Measurements from ENCODE around the gene NTRK2.

The NTRK2 gene

DNA sequence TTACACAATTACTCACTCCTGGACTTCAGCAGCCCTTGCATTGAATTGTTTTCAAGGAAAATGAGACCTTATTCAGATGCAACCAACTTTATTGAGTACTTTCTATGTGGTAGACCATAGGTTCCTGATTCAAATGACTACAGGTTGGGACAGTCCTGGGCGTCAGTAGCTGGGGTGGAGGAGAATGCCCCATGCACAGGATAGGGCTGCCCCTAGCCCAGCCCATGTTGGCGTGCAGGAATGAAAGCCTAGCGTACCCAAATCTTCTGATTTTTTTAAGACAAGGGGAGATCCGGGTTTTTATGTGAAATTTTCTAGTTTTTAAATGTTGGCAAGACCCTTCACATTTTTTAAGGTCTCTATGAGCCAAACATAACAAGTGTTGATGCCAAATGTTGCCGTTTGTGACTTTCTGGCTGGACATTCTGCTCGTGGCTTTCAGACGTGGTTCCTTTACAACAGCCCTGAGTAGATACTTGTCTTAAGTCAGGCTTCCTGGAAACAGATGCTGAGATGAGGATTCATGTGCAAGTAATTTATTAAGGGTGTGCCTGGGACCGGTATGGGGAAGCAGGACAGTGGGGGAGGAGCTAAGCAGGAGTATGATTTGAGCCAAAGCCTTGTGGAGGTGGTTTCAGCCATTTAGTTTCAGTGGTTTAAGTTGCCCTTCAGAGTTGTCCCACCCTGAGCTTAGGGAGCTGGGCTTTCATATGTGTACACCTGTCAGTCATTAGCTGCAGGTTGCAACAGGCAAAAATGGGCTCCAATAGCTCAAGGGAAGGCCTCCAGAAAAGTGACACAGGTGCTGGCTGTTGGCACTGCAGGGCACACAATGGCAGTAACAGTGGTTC lies 154.1 kb downstream of the NTRK2 start:
- no peak for DNase-seq

DNA sequence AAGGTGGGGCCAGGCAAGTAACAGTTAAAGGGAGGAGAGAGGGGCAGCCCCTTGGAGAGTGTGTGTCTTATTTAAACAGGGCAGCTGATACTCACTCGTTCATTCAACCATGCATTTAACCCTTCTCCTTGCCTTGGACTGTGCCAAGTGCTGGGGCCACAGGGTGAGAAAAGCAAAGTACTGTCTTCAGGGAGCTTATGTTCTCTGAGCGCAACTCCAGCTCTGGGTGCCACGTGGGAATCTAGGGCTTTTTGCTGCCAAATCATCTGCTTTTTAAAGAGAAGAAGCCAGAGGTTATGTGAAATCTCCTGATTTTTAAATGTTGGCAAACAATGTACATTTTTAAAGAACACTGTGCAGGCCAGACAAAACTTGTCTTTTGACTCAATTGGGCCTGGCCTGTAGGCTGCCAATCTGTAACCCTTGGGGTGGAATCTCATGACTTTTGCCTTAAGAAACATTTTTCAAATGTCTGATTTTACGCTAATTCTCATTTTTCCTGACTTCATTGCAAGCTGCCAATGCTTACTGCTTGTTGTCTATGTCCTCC lies 157.8 kb downstream of the NTRK2 start:
- no peak for DNase-seq

DNA sequence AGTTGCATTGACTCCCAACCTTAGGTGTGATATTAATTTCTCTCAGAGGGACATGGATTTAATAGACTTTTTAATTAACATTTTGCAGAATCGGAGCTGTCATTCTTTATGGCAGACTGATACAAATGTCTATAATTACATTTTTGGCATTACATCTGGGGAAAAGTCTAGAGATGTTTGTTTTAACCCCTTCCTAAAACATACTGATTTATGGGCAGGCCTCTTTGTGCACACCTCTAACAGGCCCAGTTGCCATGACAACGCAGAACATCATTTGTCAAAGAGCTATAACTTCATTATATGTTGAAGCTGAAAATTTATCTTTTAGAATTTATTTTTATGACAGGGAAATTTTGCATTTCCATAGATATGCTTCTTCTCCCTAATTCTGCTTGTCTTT lies 158.5 kb downstream of the NTRK2 start:
- DNase-seq: no peak

DNA sequence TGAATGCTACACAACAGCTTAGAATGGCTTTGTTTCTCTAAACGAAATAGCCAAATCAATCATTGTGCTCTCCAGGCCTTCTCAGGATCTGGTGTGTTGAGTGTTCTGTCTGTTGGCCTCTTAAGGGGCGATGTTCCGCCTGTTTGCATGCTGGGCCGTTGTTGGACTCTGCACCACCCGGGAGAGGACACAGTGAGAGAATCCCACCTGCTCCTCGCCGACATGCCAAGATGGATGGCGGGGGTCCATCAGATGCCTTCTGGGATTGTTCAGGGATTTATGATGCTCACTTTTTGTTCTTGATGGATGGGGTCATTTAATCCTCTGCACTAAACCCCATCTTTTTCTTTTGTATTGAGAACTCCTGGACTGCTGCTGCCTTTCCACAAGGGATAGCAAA lies 159.9 kb downstream of the NTRK2 start:
- DNase-seq: no peak

DNA sequence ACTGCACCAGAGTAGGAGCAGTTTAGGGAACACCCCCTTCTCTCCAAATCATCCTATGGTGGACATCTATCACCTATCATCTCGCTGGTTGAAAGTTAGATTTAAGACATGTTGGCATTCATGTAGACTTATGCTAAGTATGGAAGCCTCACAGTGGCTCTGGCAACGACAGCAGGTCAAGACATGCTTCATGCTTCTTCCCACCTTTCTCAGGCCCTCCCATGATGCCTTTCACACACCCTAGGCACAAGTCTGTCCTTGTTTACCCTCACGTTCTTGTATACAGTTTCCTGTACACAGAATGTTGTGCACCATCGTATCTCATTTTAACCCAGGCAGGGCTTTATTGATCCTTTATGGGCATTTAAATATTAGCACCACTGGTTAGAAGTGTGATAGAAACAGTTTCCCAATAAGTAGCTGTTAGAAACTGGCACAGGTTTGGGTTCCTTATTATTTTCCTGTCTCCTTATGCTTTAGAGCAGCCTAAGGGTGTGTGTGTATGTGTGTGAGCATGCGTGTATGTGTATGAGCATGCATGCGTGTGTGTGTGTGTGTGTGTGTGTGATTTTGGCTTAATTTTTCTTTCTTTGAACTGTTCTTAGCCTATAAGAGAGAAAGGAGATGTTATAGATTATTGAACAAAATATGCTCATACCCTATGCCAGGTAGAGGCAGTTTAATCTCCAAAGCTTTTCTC lies 160.6 kb downstream of the NTRK2 start:
- no peak for DNase-seq

DNA sequence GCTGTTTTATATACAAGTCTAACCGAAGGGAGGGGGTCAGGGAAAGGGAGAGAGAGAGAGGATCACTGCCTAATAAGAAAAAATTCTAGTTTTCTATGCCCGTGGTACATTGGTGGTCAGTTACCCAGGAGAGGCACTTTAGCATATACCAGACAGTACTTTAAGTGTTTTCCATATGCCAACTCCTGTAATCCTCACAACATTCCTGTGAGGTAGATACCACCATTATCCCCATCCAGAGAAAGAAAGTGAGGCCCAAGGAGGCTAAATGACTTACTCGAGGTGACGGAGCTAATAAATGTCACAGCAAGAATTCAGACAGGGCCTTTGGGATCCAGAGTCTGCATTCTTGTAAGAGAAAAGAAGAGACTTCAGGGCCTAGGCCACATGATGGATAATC lies 161.8 kb downstream of the NTRK2 start:
- DNase-seq: no peak

DNA sequence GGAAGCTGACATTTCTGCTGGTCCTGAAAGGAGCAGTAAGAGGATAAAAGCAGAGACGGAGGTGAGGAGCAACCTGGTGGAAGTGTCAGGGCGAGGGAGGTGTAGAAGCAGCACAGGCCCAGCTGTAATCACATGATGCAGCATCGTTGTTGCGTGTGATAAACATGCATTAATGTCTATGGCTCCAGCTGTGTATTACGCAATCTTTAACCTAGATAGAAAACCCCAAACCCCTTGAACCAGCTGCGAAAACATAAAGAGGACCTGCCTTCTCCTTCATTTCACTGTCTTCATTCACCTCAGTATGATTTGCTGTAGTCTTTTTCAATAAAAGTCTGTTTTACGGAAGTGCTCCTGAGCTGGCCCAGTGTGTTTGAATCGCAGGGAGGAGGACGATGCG lies 162.9 kb downstream of the NTRK2 start:
- DNase-seq: no peak

DNA sequence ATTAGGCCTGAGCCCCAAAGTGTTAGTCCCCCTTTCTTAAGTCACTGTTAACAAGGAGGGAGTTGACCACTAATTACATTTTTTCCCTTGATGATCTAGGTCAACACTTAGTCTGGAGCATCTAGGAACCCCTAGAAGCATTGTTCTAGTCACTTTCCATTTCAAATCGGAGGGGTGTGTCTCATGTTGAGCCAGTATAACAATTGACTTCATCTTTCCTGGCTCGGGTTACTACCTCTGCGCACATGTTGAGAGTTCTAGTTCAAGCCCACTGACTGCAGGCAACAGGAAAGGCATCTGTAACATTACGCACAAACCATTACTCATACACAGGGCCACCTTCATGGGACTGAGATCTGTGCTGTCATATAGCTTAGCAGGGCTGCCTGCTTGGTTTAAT lies 164.9 kb downstream of the NTRK2 start:
- no peak for DNase-seq

DNA sequence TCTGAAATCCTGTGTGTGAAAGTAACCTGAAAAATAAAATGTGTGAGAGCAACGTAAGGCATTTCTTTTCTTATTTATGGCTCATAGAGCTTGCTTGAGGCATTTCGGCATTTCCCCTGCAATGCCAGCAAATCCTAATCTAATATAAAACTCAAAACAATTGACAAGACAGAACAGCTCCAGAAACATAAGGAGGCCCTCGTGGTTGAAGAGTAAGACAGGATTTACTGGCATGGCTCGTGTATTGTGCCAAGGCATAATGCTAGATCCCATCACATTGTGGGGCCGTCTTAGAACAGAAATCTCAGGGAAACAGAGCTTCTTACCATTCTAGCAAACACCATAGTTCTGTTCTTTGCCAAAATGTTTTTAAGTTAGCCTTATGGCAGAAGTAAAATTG lies 166.2 kb downstream of the NTRK2 start:
- DNase-seq: no peak

DNA sequence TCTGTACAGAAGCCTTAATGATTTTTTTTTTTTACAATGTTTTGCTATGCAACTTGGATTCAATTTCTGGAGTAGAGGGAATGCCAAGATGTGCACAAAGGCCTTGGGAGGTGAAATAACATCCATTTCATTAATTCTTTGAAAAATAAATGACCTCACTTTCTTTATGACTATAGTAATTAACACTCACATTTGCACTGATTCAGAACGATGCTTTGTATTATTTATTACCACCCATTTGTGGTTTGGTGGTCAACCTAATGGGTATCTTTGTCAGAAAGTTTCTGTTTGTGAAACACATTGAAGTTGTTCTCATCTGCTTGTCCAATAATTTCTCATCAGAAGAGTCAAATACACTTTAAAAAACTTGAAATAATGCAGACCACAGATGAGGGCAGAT lies 169.3 kb downstream of the NTRK2 start:
- DNase-seq: no peak

DNA sequence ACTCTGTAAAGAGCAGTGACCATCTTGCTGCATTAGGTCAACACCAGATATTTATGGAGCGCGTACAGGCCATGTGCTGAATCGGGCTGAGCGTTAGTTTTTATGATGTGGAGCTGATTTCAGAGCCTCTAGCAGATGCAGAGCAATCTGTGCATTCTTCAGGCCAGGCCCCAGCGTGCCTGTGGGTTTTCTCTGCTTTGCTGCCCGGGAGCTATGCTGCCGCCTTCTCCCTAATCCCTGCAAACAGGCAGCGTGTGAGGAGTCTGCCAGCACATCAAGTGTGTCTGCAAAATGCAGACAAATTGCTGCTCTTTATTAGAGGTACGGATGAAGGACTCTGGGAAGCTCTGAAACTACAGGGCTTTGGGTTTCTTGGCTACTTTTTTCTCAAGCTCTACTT lies 170.0 kb downstream of the NTRK2 start:
- DNase-seq: no peak

DNA sequence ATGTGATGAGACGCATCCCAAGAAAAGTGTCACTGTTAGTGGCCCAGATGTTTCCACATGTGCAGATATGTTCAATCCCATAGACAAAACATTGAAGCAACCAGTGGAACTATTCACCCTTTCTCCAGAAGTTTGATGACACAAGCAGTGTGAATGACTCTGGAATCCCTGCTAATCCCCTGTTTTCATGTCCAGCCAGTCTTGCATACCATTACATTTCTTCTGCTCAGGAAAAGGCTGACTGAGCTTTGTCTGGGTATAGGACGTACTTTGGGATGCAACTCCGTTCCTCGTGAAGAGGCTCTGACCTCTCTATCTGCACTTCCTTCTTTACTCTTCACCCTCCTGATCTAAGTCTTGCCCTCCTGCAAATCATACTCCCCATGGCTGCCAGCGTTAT lies 172.4 kb downstream of the NTRK2 start:
- DNase-seq: no peak

DNA sequence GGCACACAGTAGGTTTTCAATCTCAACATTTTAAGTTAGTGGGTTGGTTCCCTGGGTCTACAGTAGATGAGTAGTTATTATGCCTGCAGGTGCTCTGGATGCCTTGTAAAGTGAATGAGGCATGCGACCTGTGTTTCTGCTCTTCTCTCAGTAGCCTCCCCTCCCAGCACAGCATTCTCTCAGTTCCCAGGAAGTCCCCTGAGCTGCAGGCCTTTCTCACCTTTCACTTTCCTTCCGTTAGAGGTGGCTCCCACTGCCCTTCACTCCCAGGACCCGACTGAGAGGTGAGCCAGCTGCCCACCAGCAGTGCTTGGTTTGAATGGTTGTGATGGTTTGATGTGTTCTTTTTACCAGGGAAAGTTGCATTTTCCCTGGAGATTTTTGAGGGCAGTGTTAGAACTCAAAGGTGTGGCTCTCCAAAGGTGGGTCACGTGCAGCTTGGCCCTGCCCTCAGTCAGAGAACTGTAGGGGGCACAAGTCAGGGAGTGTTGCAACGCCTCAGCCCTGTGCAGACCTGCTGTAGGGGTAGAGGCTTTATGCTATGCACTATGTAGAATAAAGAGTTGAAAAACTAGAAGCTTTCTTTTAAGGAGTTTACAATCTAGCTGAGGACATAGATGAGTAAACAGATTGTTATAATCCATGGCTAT lies 173.8 kb downstream of the NTRK2 start:
- DNase-seq: no peak

DNA sequence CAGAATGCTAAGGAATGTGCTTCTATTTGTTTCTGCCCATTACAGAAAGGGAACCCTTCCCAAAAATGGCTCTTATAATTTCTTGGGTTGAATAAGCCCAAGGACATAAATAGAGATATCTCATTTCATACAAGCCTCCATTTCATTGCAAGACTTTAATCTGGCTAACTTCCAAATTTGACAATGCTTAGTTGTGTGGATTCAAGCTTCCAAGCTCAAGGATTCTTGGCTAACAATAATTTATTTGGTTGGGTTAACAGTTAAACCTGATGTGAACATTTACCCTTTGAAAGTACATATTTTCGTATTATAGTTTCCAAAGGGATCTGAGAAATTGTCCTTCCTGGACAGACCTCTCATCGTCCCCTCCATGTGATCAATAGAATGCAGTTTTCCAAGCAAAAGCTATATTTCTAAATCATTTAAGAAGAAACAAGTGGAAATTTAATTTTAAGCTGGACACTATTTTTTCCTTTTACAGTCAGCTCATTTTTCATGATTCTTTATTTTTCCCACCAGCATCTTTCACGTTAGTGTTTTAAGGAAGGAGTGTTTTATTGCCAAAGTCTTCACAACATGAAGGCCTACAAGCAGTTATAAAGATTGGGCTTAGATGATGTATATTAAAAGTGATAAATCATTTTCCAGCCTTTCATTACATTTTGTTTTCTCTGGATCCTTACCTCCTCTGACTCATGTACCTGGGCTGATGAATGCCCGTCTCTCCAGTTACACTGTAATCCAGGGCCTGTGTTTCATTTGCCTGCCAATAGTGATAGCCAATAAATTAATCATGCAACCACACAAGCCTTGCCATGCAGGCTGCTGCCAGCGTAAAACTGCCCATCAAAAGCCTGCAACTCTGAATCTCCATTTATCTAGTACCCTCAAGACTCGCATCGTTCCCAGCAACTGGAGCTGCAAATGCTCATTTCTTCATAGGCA lies 176.7 kb downstream of the NTRK2 start:
- no peak for DNase-seq

DNA sequence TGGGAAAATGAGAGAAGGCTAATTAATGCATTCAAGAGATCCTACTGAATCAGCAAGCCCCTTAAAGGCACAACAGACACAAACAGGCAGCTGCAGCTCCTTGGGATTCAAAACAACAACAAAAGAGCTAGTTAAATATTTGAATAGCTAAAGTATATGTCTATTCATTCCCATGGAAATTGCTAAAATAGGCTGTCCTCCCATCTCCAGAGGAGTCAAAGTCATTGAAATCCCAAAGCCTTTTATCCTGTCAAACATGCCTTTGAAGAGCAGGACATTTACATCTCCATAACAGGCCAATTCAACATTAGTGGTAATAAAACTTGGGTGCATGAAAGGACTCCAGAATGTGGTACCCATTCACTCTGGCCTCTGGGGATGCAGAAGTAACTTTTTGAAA lies 177.4 kb downstream of the NTRK2 start:
- DNase-seq: no peak

DNA sequence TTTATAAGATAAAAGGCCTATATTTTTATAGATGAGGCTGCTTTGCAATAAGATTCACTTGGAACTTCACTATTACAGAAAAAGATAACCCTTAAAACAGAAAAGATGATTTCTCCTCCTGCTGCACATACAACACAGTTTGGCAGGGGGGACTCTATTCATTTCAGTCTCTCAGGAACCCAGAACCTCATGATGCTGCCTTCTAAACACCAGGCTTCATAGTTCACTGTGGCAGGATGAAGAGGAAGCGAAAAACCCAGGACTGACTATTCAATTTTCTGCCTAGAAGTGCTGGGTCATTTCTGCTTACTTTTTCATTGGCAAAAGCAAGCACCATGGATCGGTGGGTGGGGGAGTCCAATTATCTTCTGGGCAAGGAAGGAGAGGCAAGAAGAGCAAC lies 179.5 kb downstream of the NTRK2 start:
- DNase-seq: no peak

DNA sequence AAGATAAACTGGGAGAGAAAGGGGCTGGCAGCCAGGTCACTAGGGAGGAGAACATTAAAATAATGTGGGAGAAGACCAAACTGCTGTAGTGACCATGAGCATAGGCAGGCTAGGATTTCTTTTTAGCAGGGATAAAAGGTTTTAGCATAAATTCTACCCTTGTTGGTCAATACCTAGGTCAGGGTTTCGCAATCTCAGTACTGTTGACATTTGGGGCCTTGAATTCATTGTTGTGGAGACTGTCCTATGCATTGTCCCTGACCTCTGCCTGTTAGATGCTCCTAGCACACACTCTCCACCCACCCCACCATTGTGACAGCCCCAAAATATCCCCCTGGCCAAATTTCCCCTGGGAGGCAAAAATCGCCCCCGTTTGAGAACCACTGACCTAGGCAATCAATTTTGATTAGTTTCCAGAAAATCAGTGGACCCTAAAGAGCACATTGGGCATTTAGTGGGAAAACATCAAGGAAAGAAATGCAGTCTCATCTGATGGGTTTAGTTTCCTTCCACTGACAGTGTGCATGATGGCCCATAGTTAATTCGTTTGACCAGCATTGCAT lies 181.4 kb downstream of the NTRK2 start:
- no peak for DNase-seq

DNA sequence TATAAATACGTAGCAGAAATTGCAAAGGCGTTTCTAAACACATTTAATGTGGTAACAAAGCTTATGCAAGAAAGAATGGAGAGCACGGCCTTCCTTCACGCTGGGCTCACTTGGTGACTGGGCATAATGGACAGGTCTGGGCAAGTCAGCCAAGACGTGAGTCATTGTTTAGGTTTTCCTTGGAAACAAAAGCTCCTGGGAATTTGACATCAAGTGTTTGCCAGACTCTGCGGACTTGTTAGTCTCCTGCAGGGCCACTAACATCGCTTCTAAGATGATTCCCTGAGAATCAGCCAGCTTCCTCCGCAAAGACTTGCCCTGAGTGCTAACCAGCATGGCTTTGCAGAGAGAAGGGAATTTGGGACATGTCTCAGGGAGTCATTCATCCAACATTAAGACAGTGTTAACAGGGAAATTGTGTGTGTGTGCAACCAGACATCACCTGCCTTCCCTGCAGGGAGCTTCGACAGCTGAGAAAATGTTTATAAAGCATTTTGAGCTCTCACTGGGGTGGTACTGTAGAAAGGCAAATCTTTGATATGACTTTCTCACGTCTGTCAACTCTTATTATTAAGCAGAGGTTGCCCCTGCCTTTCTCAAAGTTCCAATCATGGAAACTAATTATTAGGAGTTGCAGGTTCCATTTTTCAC lies 182.5 kb downstream of the NTRK2 start:
- no peak for DNase-seq

DNA sequence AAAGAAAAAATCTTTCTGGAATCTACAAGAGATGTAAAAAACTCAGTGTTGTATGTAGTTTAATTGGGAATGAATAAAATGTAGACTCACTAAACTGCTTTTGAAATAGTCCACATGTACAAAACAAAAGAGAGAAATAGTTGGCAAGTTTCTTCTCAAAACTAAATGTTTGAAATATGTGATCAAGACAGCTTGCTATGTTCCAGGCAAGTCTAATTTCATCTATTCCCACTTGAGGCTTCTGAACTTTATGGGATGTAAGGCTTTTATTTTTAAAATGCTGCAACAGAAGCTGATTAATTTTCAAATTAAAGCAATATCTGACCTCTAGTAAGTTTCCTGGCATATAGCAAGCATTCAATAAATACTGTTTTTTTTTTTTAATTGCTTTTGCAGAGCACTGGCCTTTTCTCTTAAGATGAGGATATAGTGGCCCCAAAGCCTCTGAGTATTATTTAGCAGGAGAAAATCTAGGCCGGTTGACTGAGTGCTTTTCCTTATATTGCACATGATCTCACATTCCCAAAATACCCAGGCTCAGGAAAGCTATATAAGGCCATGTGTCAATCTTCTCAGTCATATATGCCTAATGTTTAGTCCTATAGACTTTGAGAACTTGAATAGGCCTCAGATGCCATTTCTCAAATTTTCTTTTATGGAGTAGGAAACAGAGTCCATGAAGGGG lies 183.2 kb downstream of the NTRK2 start:
- DNase-seq: no peak

DNA sequence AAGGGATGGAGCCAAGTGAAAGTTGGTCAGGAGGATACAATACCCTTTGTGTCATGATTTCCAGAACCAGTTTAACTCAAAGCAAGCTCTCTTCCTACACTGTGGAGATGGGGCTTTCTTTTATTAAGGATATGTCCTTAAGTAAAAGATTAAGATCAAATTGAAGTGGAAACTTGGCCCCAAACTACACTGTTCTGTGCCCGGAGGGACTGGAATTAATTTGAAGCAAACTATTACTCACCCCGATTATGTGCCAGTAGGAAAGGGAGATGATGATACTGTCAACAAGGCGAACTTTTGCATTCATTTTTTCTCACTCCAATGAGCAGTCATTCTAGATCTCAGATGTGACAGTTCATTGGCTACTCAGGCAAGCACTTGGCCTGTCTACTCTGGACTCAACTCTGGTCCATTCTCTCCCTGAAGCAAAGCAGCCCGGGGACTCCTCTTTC lies 186.7 kb downstream of the NTRK2 start:
- DNase-seq: no peak

DNA sequence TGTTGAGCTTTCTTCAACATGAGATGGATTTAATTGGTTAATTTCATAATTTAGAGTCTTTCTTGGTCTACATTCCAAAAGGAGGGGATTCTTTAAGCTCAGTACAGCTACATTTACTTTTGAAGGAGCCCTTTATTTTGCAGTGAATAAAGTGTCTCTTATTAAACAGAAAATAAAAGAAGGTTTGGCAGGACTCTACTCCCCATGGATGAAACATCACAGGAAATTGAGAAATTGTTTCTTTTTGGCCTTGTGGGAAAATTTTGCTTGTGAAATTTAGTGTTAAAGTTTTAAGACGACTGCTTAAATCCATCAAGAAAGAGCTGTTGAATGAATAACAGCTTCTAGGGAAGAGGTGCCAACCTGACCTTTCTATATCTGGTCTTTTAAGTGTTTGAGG lies 187.7 kb downstream of the NTRK2 start:
- no peak for DNase-seq

Data from KG1 (cell line).